ENCODE results near the gene PNPLA2.

PNPLA2 gene

GRCh38 chr11:832529-833113 lies 13.9 kb downstream of the PNPLA2 start, which contains the start of gene CD151:
Gene CD151, plus strand, starts transcription at chr11:832952. Its CDS starts 3,118 bp downstream, at chr11:836070.
- peak; percentile 63 for DNase-seq

DNA sequence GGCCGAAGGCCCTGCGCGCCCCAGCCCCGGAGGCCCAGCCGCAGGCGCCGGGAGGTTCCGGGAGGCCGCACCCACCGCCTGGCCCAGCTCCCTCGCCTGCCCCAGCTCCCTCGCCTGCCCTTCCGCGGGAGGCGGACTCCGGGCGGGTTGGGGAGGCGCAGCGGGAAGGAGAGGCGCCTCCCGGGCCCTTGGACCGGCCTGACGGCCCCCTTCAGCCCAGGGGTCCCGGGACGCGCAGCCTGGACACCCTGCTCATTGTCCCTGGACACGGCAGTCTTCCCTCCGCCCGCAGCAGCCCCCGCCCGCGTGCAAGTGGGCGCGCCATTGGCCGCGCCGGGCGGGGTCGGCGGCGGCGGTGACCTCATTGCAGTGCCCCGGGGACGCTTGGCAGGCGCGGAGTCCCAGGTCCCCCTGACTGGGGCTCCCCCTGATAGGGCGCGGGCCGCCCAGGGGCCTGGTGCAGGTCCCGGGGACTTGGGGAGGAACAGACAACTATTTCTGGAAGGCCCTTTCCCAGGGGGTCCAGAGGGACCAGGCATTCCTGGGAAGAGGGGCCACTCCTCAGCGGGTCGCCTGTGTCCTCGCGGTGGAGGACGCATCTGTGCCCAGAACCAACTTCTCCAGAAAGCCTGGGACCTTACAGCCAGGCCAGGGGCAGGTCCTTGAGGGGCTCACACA lies 14.5 kb downstream of the PNPLA2 start:
- DNase-seq, result peak; percentile 48

GRCh38 chr11:833849-834311 lies 15.2 kb downstream of the PNPLA2 start:
- no peak for DNase-seq

GRCh38 chr11:834371-835316 lies 15.9 kb downstream of the PNPLA2 start:
- DNase-seq, result peak; percentile 65

DNA sequence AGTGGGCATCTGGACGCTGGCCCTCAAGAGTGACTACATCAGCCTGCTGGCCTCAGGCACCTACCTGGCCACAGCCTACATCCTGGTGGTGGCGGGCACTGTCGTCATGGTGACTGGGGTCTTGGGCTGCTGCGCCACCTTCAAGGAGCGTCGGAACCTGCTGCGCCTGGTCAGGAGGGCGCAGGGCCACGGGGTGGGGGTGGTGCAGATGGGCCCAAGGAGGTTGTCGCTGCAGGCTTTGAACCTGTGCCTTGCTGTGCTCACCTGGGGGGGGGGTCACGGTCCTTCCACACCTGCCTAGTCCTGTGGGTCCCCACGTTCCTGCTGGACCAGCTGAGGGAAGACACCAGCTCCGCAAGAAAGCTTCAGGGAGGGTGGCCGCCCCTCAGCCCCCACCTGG lies 17.6 kb downstream of the PNPLA2 start:
- DNase-seq, result no peak

DNA sequence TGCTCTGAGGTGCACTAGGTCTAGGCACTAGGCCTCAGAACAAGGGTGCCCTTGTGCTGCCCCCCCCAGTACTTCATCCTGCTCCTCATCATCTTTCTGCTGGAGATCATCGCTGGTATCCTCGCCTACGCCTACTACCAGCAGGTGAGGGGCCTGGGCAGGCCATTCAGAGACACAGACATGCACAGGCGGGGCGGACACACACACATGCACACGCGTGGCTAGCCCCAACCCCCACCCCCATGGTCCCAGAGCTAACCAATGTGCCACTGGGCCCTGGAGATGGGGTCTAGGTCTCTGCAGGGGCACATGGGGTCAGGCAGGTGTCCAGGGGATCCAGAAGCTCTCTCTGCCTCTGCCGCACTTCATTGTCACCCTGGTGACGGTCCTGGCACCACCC lies 18.0 kb downstream of the PNPLA2 start:
- DNase-seq, result no peak

DNA sequence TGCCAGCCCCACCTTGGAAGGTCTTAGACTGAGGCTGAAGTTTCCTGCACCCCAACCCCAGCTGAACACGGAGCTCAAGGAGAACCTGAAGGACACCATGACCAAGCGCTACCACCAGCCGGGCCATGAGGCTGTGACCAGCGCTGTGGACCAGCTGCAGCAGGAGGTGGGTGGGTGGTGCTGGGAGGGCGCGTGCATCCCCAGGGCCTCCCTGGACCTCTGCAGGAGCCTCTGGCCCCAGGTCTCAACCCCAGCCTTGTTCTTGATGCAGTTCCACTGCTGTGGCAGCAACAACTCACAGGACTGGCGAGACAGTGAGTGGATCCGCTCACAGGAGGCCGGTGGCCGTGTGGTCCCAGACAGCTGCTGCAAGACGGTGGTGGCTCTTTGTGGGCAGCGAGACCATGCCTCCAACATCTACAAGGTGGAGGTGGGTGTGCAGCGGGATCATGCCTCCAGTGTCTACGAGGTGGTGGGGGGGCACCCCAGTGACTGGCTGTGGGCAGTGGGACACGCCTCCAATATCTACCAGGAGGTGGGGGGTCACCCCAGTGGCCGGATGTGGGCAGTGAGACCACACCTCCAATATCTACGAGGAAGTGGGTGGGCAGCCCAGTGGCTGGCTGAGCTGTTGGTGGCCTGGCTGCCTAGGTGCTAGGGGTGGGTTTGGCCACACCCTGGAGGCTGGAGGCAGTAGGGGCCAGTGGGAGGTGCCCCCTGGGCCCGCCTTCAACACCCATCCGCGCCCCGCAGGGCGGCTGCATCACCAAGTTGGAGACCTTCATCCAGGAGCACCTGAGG lies 18.7 kb downstream of the PNPLA2 start:
- DNase-seq, result no peak

DNA sequence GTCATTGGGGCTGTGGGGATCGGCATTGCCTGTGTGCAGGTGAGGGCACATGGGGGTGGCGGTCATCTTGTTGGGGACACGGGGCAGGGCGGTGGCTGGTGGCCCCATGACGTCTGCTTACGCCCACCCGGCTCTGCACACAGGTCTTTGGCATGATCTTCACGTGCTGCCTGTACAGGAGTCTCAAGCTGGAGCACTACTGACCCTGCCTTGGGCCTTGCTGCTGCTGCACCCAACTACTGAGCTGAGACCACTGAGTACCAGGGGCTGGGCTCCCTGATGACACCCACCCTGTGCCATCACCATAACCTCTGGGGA lies 19.2 kb downstream of the PNPLA2 start:
- no peak for DNase-seq

DNA sequence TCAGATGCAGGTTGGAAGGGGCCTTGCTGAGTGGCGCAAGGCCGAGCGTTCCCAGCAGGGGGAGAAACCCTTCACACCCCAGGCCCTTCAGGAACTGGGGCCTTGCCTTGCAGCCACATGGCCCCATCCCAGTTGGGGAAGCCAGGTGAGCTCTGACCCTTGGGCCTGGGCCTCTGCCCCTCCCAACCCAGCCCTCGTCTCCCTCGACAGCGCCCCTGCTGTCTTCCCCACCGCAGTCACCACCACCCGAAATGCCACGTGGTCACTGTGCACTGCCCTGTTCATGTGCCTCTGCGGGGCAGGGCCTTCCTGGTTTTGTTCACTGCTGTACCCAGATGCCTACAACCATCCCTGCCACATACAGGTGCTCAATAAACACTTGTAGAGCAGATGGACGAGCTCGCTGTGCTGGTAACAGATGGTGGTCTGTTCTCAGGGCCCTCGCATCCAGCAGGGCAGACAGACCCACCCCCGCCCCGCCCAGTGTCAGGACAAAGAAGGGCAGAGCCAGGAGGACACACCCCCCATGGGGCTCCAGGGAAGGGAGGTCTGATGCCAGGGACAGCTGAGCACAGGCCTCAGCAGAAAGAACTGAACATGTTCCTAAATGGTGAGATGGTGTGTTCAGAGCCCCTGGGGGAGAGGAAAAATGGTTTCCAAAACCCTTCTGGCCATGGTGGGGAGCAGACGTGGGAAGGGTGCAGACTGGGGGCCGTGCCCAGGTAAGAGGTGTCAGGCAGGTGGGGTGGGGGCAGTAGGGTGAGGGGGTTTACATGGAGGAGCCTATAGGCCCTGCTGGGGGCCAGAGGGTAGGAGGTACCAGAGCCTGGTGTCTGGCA lies 19.9 kb downstream of the PNPLA2 start:
- DNase-seq, result no peak

GRCh38 chr11:839280-839623 lies 20.5 kb downstream of the PNPLA2 start:
- DNase-seq, result no peak

DNA sequence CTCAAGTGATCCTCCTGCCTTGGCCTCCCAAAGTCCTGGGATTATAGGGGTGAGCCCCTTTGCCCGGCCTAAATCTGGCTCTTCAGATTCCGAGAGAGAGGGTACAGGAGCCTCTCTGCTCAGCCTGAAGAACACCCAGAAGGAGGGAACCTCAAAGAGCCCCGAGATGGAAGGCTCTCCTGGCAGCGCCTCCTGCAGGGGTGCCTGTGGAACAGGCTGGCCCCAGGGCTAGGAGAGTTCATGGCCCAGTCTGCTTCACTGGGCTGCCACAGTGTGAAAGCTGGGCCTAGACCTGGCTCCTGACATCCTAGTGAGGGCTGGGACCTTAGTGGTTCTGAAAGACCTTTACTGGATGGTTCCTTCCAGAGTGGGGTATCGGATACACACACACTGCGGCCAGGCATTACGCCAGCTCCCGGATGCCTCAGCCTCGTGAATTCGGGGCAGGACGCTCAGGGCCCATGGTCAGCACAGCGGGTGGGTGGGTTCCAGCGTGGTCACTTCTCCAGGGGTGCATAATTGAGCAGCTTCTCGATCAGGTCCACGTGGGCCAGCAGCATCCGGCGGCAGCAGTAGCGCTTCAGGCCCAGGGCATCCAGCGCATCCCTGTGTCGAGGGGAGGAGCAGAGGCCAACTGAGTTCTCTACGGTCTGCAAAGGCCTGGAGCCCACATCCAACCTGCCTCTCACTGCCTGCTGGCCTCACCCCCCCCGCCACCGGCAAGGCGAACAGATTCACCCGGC lies 21.3 kb downstream of the PNPLA2 start:
- no peak for DNase-seq

DNA sequence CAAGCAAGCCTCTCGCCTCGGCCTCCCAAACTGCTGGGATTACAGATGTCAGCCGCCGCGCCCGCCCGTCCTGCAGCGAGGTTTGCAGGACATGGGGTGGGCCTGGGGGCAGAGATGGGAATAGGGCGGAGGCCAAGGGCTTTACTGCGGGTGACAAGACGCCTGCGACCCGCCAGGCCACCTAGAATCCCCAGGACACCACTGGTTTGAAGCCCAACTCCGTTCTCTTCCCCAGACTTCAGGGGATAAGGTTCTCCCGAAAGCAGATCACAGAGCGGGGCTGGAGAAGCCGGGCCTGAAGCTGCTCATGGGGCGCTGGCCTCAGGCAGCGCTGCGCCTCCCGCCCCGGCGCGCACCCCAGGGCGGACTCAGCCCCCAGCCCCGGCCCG lies 23.3 kb downstream of the PNPLA2 start:
- DNase-seq, result no peak

GRCh38 chr11:842370-843002 lies 23.8 kb downstream of the PNPLA2 start, which contains the start of the genes POLR2L and TSPAN4:
Gene POLR2L, minus strand, starts transcription at chr11:842529. Its CDS starts 21 bp downstream, at chr11:842508.
Gene TSPAN4, plus strand, starts transcription at chr11:842852. Its CDS starts 7,453 bp downstream, at chr11:850305.
- DNase-seq, result peak; percentile 90

DNA sequence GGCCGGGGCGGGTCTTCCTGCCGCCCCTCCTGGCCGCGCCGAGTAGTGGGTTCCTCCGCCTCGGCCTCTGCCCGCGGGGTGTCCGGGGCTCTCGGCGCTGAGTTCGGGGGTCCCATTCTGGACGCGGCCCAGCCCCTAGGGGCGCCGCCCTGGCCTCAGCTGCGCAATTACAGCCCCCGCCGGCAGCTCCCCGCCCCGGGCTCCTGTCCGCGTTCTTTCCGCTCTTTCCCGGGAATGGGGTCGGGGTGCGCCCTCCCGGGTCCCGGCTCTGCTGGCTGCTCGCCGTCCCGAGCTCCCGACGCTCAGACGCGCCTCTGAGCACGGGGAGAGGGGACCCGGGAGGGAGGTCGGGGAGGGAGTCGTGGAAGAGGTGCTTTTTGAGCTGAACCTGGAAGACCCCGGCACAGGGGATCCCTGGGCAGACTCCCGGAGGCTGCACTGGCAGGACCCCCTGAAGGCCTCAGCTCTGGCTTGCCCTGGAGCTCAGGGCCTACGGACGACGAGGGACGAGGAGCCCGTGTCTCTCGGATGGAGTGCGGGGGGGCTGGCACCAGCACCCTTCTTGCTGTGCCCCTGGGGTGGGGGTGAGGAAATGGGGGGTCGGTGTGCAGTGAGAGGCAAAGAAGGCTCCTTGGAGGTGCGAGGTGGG lies 24.5 kb downstream of the PNPLA2 start:
- DNase-seq, result no peak

DNA sequence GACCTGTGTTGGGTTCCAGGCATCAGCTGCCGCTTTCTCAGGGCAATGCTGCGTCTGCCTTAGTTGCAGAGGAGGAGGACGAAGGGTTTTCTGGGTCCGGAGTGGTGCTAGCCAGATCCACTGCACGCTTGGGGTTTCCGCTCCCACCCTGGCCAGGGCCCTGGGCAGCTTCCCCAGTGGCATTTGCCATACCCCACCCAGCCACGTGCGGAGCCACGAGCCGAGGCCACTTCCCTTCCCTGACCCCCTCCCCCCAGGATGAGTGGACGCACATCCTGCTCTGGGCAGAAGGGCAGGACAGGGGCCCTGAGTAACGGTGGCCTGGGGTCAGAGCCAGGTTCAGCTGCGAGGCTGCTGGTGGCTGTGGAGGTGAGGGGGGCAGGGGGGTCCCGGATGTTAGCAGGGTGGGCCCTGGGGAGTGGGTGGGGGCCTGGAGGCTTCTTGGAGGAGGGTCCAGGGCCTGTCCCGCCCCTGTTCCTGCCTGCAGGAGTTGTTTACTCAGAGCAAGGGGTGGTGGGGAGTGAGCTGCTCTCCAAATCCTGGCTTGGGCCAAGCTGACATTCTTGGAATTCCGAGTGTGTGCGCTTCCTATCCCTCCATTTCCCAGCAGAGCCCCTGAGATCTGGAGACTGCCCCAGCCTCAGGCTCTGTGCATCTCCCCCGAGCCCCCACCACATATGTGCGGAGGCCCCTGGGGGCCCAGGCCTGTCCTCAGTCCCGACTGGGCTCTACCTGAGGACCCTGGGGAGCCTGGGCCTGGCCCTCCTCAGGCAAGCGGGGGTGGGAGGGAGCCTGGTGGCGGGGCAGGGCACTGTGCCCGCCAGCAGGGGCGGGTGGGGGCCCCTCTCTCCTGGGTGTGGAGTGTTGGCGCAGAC lies 25.3 kb downstream of the PNPLA2 start:
- peak; percentile 97 for DNase-seq

- peak; percentile 89 for DNase-seq
These were observed 26.3 kb downstream of the PNPLA2 start for GRCh38 chr11:844693-845644.

DNA sequence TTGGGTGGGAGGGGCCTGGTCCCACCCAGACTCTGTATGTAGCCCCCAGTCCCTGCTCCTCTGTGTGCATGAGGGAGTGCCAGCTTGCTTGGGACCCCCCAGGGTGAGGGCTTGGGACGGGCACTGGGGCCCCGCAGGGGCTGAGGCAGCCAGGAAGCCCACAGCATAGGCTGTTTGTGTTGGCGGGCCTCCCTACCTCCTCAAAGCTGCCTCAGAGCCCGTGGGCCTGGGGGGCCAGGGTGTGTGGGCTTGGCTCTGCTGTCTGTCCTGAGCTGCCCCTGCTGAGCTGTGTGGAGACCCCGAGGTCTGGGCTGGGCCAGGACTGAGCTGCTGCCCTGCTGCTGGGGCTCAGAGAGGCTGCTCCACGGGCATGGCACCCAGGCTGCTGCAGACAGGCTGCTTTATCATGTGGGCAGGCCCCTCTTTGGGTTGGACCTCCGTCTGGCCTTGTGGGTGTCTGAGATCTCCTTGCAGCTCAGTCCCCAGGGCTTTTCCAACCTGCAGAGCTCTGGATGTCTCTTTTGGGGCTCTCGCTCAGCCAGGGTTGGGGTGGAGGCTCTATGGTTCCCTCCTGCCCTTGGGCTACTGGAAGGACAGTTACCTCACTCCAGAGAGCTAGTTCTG lies 27.3 kb downstream of the PNPLA2 start:
- DNase-seq, result peak; percentile 54
